Ammon's horn (tissue), 1 donor: ENCODE measurements around the gene CENPP.

Experiments
- DNase-seq: peaks from one replicate; pipeline ENCODE4 v3.0.0-alpha.2; 2016; ENCODE audit warnings: low spot score

The CENPP gene

DNA sequence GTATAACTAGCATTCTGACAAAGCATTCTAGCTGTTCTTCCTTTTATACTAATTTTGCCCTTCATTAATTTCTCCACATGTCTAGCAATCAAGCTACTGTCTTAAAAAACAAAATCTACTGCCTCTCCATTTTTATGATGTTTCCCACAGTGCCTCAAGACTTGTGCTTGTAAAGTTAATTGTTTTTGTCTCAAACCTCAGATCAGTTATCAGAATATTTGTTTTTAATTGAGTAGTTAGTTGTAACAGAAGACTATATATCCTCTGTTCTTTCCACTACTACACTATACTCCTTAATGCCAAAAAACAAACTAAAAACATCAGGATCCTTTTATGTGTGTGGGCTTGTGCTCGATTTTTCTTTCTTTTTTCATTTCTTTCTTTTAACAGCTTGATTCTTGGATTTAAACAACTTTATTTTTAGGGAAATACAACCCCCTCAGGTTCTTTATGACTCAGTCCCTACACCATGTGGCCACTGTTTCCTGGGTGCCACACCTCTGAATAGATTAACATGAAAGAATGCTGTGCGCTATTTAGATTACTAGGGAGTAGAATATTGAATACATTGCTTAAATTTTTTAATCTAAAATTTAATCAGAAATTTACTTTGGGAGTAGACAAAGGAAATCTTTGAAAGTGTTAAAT is 155.4 kb downstream of the CENPP start:
- DNase-seq, result no peak

DNA sequence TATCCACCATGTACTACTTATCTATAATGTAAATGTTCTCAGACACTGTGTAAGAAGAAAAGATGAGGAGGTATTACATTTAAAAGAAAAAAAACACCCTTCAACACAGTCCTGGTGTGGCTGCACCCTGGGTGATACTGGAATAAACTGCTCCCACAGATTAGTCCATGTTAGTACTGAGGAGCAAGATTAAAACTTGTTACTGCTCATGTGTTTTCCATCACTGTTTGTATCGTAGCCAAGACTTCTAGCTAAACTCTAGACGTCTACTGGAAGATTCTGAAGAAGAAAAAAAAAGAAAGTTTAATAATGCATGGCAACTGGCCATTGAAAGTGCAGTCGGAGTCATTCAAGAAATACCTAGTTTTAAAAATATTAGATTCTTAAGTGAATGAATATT is 156.6 kb downstream of the CENPP start, which contains the start of gene ASPN:
TSS of gene ASPN (minus strand) at position 178 of the 400 bp plus-strand sequence.
- no peak for DNase-seq

DNA sequence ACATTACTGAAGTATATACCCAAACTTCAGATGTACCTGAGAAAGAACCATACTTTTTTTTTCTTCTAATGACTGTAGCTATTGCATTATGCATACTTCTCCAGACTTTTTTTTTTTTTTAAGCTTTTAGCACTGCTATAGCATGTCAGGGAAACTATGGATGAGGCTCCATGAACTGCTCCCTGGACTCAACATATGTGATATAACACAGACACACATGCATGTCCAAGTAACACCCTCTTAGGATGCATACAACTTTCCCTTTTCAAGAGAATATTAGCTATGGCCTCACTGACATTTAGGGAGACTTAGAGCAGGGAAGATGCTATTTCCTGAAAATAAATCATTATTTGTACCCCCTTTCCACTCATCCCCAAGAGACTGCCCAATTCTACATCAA is 157.1 kb downstream of the CENPP start:
- no peak for DNase-seq

DNA sequence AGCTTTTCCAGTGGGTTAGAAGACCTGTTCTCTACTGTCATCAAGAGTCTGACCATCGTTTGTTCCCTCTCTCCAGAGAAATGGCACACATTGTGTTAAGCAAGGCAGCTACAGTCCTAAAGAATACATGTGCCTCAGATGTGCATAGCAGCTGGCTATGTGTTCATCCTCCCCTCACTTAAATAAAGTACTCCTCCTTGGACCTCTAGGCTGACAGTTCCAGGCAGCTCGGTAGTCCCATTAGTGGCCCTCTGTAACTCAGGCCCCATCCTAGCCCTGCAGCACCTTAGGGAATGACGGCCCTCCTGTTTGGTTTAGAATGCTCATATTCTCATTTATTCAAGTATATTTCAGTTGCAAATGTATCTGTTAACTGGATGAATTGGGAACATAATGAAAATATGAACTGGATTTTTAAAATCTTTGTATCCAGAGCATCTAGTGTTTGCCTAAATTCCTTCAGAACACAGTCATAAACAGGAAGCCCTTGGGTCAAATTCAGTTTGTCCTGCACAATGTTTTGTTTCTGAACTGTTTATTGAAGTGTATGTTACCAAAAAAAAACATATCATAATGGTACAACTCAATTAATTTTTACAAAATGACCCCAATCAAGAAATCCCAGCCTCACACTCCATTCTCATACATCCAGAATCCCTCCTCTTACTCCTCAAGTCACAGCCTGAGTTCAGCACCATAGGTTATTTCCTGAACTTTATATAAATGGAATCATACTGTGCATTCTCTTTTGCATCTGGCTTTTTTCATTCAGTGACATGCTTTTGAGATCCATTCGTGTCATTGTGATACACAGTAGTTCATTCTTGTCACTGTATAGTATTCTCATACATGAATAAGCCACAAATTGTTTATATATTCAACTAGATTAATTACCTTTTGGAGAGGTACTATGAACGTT is 158.1 kb downstream of the CENPP start:
- DNase-seq, result no peak

DNA sequence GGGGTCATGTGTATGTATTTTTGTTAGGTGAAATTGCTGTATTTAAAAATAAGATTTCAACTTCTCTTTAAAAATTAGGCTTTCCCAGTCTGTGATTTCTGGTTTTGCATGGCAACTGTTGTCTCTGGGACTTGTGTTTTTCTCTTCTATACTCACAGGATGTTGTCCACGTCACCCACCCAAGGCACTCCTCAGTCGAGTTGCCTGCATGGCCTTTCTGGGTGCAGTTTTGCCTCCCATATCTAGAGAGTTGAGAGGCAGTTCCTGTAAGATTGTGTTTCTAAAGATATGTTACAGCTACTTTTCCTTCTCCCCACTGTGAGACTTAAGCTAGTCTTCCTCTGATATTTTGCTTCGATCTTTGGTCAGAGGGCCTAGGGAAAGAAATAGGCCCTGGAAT is 158.8 kb downstream of the CENPP start:
- DNase-seq, result no peak

DNA sequence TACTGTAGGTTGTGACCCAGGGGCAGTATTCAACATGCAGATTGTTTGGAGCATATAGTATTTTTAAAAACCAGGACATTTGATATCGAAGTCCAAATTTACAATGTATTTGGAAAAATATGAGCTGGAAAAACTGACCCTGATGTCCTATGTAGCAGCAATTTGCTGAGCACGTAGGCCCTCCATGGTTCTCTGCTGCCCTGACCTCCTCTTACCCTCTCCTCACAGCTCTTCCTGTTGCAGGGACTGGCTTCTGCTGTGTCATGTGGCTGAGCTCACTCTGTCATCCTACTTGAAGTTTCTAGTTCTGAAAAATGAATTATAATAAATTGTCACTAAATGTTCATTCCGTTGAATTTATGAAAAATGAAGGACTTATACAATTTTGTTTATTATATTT is 160.6 kb downstream of the CENPP start:
- DNase-seq, result no peak

DNA sequence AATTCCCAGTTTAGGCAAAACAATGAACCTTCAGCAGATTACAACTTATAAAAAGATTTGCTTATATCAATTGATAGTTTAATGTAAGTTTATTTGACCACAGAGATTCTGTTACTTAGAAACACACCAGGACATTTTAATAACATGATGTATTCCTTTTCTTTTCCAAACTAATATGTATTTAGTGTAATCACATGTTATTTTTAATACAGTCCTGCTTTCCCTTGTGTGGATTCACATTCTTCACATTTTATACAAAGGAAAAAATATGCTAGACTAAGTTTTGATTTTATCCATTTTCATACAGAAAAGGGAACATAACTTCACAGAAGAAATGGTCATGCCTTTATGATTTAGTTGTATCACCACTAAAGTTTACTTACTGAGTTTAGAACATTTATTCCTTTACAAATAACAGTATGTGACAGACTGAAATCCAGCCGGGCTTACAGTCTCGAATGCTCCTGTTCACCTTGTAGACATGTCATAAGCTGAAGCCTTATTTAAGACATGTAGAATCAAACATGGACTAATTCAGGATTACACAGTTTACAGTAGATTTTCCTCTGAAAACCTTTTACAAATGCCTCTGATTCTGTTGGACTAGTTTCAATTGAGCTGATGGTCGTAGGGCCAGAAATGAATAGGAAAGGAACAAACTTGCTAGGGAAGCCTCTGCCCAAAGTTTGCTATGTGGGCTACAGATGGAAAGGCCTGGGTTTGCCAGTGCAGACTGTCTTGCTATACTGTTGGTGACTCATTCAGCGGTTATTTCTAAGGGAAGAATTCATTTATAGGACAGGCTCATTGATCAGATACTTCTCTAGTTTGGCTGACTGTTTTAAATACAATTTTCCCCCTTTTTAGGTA is 163.2 kb downstream of the CENPP start:
- no peak for DNase-seq

DNA sequence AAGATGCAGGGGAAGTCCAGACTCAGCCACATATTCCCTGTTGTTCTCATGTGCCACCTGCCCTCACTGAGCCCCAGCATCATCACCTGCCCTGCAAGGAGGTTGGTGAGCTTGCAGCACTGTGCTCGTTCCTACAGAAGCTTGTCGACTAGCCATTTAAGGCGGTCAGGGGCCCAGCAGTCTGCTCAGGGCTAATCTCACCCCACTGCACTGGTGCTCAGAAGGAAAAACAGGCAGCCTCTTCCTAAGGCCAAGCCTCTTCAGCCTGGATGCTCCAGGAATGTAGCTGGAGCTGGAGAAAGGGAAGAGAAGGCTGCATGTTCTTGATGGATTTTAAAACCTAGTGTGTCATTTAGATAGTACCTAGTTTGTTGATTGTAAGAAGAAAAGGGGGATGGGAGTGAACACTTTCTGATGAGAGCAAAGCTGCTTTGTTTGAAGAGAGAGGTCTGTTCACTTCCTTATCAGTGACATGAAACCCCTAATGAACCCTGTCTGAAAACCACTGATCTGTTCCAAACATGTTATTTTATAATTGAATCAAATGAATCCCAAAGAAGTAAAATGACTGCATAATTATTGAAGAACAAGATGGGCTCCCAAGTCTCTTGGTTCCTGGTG is 167.1 kb downstream of the CENPP start:
- no peak for DNase-seq

DNA sequence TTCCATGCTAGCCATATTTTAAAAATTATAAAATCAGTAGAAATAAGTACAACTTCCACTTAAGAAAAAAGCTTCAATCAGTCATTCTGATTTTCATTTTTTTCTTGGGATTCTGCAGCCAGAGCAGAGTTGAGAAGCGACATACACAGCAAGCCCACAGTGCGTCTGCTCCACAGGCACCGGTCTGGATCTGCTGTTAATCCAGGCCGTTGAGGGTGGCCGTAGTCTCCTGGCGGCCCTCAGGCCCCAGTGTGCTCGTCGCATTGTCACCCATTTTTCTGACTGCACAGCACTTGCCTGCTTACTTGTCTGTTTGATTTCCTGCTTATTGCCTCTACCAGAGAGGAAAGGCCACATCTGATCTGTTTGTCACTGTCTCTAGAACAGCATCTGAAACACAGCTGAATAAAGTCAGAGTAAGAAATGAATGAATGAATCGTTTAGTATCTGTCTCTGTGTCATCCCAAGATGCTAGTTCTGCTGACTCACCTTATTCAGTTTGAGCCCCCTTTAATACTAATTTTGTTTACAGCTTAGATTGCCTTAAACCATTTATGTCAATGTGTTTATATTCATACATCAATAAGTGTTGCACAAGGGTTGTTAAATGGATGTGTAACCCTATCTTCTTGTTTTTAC is 168.1 kb downstream of the CENPP start:
- DNase-seq, result no peak

DNA sequence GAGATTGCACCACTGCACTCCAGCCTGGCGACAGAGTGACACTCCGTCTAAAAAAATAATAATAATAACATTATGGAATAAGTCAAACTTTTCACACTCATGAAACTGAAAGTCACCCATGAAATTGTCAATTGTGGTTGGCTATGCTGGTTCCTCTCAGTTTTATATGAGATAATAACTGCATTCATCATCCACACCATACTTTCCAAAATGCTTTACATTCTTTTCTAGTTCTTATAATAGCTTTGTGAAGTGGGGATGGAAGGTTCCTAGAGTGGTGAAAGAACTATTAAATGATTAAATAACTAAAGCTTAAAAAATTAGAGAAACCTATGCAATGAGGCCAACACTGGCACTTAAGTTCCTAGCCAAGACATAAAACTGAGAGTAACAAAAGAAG is 169.1 kb downstream of the CENPP start:
- DNase-seq, result no peak

DNA sequence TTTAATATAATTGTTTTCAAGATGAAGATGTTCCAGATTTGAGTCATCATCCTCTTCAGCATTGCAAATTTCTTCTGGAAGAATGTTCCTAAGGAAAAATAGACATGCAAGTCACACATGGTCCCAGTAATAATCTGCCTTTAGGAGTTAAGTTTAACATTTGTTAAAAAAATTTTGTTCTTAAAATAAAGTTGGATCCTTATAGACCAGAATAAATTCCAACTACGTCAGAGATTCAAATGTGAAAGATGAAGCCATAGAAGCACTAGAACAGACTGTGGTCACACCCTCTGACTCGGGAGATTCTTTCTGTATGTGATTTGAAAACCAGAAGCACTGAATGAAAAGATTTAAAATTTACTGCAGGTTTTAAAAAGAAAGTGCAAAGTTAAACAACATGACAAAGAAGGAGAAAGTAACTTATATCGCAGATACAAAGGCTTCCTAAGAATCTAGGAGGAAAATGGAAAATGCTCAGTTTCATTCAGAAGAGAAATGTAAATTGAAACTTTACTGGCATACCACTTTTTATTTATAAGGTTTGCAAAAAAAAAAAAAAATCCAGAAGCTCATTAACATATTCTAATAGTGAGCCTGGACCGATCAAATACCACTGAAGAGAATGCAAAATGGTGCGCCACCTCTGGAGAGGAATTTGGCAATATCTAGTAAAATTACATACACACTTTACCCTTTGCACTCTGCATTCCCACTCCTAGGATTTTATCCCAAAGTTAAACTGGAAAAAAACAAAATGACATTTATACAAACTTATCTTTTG is 170.8 kb downstream of the CENPP start:
- no peak for DNase-seq

DNA sequence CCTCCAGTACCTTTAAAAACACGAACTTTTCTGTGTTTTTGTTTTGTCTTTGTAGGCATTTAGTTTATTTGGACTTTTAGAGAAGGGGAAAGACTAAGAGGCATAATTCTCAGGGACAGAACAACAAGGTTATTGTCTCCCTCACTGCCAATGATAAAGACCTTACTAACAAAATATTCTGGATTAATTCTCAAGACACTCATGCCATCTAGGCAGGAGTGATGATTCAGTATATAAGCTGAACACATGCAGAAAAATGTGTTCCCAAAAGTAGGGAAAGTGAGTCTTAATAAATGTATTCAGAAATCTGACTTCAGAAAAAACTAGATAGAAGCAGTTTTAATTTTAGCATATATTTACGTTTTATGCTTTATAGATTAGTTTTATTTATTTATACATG is 173.9 kb downstream of the CENPP start:
- DNase-seq, result no peak

DNA sequence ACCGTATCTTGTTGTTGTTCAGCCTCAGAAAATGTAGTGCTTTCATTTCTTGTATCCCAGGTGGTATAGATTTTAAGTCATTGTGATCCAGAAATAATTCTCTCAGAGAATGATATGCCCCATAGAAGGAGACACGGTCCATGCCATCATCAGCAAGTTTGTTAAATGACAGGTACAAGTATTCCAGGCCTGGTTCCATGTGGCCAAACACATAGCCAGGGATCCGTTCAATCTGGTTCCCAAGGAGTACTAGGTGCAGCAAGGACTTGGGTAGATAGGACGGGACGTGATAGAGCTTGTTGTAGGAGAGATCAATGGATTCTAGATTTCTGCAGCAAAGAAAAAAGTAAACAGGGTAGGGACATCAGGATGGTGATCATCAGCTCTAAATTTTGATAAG is 175.0 kb downstream of the CENPP start:
- no peak for DNase-seq

DNA sequence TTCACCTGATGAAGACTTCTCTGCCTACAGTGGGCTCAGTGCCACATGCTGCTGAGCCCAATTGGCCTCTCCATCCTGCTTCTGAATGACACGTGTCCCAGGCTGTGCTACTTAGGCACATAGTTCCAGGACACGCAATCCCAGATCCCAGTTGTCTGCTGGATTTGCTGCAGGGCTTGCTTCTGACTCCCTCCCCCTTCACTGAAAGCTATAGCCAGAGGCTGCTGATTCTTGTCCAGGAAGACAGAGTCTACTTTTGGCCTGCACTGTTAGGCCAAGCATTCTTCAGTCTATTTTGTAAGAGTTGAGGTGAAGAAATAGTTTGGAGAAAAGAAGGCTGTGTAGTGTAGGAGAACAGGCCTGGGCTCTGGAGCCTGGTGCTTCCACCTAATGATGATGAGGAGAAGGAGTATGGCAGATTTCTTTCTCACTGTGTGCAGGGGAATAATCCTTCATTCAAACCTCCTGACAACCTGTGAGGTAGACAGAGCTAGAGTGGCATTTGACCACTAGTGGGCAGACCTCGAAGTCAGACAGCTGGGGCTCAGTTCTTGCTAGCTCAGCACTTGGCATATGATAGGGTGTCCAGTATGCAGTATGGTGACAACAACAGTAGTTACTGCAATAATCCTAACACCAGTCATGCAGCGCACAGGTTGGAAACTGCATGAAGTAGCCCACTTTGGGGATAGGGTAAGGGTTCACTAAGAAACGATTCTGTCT is 176.1 kb downstream of the CENPP start:
- no peak for DNase-seq

DNA sequence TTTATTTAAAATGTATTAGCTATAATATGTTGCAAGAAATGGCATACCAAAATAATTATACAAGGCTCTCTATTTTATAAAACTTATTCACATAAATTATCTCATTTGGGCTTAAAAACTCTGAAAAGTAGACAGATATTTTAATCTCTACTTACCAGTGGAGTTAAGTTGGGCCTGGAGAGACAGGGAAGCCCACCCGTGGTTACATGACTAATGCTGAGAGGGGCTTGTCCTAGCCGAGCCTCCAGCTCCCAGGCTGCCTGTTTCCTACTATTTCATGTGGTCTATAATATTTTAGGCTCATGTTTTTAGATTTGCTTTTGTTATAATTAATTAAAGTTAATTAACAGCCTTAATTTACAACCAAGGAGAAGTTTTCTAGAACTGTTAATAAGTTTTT is 177.4 kb downstream of the CENPP start:
- DNase-seq, result no peak

DNA sequence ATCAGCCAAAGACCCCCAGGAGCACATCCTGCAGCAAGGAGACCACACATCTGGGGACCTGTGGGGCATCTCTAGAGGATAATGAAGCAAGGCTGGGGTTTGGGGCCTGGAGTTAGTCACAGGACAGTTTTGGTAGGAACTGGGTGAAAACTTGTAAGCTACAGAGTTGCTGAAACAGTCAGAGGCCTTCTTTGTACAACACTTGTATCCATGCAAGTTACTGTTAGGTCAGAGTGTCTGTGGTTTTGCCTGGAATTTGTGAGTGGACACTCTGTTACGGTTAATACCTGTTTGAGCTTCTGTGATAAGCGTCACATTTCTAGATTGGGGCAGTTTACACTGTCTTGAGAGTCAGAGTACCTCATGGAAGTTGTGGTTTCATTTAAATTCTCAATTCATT is 179.1 kb downstream of the CENPP start:
- no peak for DNase-seq

DNA sequence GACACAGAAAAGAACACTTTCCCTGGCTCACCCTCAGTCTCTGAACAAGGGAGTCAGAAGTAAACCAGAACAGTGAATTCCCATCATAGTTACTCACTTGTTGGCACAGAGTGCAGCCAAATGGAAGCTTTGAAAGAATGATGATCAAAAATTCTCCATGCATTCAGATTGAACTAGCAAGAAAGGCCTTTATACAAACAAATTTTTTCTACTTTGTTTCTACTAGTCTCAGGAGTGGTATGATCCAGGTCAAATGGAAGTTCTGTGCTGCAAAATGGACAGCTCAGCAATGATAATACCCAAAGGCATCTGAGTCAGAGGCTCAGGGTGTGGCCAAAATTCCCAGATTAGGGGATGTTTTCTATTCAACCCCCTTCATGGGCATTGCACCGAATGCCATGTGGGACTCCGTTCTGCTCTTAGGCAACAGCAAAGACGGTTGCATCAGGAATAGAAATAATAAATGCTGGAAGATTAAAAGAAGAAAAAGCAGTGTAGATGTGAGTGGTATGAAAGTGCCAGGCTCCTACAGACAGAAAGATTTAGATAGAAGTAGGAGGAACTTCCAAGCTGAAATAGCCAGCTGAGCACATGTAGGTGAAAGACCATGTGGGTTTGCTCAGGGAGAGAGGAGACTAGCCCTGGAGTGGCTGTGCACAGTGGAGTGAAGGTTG is 180.6 kb downstream of the CENPP start:
- peak; percentile 41 for DNase-seq

DNA sequence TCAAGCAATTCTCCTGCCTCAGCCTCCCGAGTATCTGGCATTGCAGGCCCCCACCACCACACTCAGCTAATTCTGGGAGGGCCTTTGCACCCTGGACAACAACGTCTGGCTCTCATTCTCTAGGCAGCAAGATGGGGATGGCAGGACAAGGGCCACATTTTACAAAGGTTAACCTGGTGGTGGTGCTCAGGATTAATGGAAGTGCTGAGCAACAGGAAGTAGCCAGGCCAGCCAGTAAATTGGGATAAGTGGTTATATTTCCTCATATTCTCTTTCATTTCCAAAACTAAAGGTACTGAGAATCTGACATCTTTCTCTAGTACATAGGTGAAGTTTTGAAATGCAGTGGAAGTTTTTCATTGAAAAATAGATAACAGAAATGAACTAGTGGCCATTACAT is 181.3 kb downstream of the CENPP start:
- no peak for DNase-seq

DNA sequence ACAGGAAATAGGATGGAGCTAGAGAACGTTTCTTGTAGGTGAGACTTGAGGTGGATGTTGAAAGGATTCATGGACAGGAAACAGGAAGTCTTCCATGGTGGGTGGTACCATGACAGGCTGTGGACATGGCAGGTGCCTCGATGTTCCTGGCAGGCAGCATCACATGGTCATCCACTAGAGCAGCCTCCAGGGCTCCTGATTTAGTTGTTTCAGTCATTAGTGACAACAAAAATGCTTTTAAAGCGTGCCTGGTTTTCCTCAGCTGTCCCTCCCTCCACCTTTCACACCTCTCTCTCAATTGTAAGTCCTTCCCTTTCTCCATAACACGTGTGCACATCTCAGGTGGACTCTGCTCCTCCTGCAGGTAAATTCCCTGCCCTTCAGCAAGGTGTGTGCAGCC is 181.7 kb downstream of the CENPP start:
- DNase-seq, result no peak
